MCF 10A (cell line): ENCODE measurements around the gene NFIA. TPM values are rescaled to one million over a fixed set of nuclear protein-coding genes. Genes with fewer than 3 reads are reported as not detected.
A peak's percentile ranks its signal among the peaks of the same experiment; 100 is the strongest.
"Not testable (repeated sequence)": the region's sequence is repeated elsewhere in the genome, so short reads cannot be mapped to it uniquely, and the experiment has no call there.

Experiments
- BruUV-seq: library from RNA; stranded (reverse); fragments of 400-500 nt; replicated peaks from 2 replicates; lab custom pipeline; 2021; lab: Mats Ljungman, UMichigan
- CTCF ChIA-PET: fragments of 300-600 bp; sonication (Branson Sonifier 250); formaldehyde crosslinking; extraction: SDS; loops from one replicate; lab custom pipeline; 2021; ENCODE audit warnings: antibody characterized with exemption, inconsistent platforms; lab: Yijun Ruan, JAX
- POLR2A ChIA-PET: fragments of 300-600, 350-650 bp; sonication (Branson Sonifier 250); formaldehyde crosslinking; extraction: SDS; loops from one replicate; lab custom pipeline; 2020; ENCODE audit warnings: antibody characterized with exemption, inconsistent platforms; lab: Yijun Ruan, JAX
- DNase-seq: peaks from one replicate; pipeline ENCODE4 v3.0.0-alpha.2; 2018; ENCODE audit not compliant: unreplicated experiment
- H3K27ac Mint-ChIP-seq: one replicate; pipeline ENCODE4 v1.8.0; 2022; ENCODE audit warnings: mild to moderate bottlenecking, low read depth, mixed read lengths; ENCODE audit not compliant: unreplicated experiment
- H3K27me3 Mint-ChIP-seq: one replicate; pipeline ENCODE4 v1.8.0; 2022; ENCODE audit warnings: mixed read lengths; ENCODE audit not compliant: insufficient read depth, unreplicated experiment
- H3K36me3 Mint-ChIP-seq: one replicate; pipeline ENCODE4 v1.8.0; 2022; ENCODE audit warnings: mild to moderate bottlenecking, moderate library complexity, mixed read lengths; ENCODE audit not compliant: insufficient read depth, unreplicated experiment
- H3K4me1 Mint-ChIP-seq: one replicate; pipeline ENCODE4 v1.8.0; 2022; ENCODE audit warnings: mixed read lengths; ENCODE audit not compliant: insufficient read depth, unreplicated experiment
- H3K4me3 Mint-ChIP-seq: one replicate; pipeline ENCODE4 v1.8.0; 2022; ENCODE audit warnings: mild to moderate bottlenecking, moderate library complexity, mixed read lengths; ENCODE audit not compliant: unreplicated experiment
- H3K9me3 Mint-ChIP-seq: one replicate; pipeline ENCODE4 v1.8.0; 2022; ENCODE audit warnings: mixed read lengths; ENCODE audit not compliant: unreplicated experiment
- CTCF ChIP-seq: fragments of 200-600 bp; IDR thresholded peaks from one replicate; pipeline ENCODE4 v1.8.0; 2022; ENCODE audit warnings: antibody characterized with exemption, mild to moderate bottlenecking; ENCODE audit not compliant: unreplicated experiment
- intact Hi-C: fragments of 100-400 bp; cut with micrococcal nuclease; formaldehyde crosslinking; loops from 2 replicates; pipeline ENCODE4 v1.14.1; 2022
- total RNA-seq: library from RNA; stranded (reverse); gene quantifications from 2 replicates; pipeline ENCODE4 v1.2.3, GENCODE V29; 2022

The NFIA gene
- total RNA-seq, 1 experiment from 2014 or later: 54.8 TPM

DNA sequence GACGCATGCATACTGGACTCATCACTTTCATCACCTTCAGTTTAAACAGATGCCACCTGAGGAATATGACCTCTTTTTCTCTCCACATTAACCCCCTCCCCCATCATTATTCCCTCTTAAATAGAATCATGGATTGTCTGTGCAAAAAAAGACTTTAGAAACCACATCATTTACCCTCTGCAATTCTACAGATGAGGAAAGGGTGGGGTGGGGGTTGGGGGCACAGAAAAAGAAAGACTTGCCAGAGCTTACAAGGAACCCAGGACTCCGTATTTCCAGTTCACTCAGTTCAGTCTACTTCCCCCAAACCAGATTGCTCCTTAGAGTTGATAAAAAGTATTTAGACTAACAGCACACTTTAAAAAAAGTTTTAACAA lies 26.2 kb upstream of the NFIA start:
- Mint-ChIP-seq H3K36me3 (no peaks in the 10 kb centered on the region), H3K9me3 (no peaks in the 10 kb centered on the region), H3K27ac (no peak overlapping the region), H3K4me1 (peaks cover 16% of the 10 kb centered on the region), H3K4me3 (peak overlapping the region; percentile 86), H3K27me3 (no peaks in the 10 kb centered on the region)
- DNase-seq: no peak
- ChIA-PET CTCF (interaction anchor here (0.9 to 2.0 kb wide), 6 partner anchors 13 to 286 kb away, joined by 3 to 11 read pairs (median 3); no protein-coding TSS in a partner anchor), POLR2A (interaction anchor here (0.5 to 15.8 kb wide), 9 partner anchors 23 to 315 kb away, joined by 3 to 369 read pairs (median 4); partner anchors contain the start of gene NFIA)
- TF ChIP-seq CTCF: no peak
- intact Hi-C loops: loop anchor here (5.0 to 10.0 kb wide), 2 partner anchors 86 to 799 kb away; no protein-coding TSS in a partner anchor
- no TSS peak for BruUV-seq

DNA sequence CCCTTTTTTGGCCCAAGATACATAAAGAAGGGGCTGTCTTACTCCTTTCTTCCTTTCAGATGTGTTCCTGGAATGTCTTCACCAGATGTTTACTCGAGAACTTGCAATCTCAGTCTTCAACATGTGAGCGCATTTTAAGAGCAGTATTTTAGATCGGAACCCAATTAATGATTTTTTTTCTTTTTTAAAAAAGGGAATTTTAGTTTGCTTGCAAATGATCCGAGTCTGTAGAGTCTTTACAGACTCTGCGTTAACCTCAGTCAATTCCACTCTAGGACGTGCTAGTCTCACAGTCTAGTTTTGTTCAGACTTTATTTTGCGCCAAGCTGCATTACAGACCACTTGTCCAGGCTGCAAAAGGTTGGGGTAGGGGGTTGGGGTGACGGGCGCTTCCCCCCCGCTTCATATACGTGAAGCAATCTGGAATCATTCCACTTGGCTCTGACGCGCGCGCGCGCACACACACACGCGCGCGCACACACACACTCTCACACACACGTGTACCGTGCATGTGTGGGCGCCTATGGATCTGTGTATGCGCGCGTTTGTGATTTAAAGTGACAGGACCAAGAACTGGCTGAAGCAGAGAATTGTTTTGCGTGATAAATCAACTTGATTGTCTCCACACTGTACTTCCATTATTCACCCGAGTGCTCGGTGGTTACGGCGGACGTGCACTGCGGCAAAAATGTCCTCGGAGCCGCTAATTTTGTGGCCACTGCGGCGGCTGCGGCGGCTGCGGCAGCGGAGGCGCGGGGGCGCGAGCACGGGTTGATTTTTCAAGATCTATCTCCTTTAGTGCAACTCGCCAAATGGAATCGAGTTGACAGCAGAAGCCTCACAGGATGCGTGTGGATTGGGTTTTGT lies 25.6 kb upstream of the NFIA start:
- POLR2A ChIA-PET: interaction anchor here (0.6 to 15.8 kb wide), 12 partner anchors 12 to 1044 kb away, joined by 3 to 369 read pairs (median 6); partner anchors contain the start of gene NFIA
- no peak for TF ChIP-seq CTCF
- DNase-seq: peak; percentile 63
- Mint-ChIP-seq H3K27ac (peak overlapping the region; percentile 73), H3K36me3 (no peaks in the 10 kb centered on the region), H3K4me1 (peaks cover 14% of the 10 kb centered on the region), H3K27me3 (no peaks in the 10 kb centered on the region), H3K4me3 (peak overlapping the region; percentile 86), H3K9me3 (no peaks in the 10 kb centered on the region)
- intact Hi-C loops: loop anchor here (5.0 to 10.0 kb wide), 2 partner anchors 85 to 798 kb away; no protein-coding TSS in a partner anchor
- no TSS peak for BruUV-seq
- CTCF ChIA-PET: interaction anchor here (0.6 to 2.0 kb wide), 10 partner anchors 15 to 1089 kb away, joined by 3 to 8 read pairs (median 4); no protein-coding TSS in a partner anchor

GRCh38 chr1:61058483-61059245 lies 23.7 kb upstream of the NFIA start:
- CTCF ChIA-PET: interaction anchor here (0.6 to 2.6 kb wide), 14 partner anchors 9 to 717 kb away, joined by 3 to 17 read pairs (median 3); partner anchors contain the start of gene NFIA
- H3K4me1 Mint-ChIP-seq: peaks cover 14% of the 10 kb centered on the region
- peak overlapping the region; percentile 86 for H3K4me3 Mint-ChIP-seq
- DNase-seq: peak; percentile 72
- H3K27me3 Mint-ChIP-seq: no peaks in the 10 kb centered on the region
- H3K9me3 Mint-ChIP-seq: no peaks in the 10 kb centered on the region
- H3K27ac Mint-ChIP-seq: no peak overlapping the region
- intact Hi-C loops: loop anchor here (1.0 to 10.0 kb wide), 3 partner anchors 22 to 796 kb away; no protein-coding TSS in a partner anchor
- POLR2A ChIA-PET: interaction anchor here (0.7 to 15.8 kb wide), 10 partner anchors 9 to 394 kb away, joined by 3 to 369 read pairs (median 8); partner anchors contain the start of gene NFIA
- H3K36me3 Mint-ChIP-seq: no peaks in the 10 kb centered on the region
- no TSS peak for BruUV-seq
- no peak for TF ChIP-seq CTCF

GRCh38 chr1:61061601-61062000 lies 20.8 kb upstream of the NFIA start:
- POLR2A ChIA-PET: interaction anchor here (0.6 to 15.8 kb wide), 2 partner anchors 18 to 403 kb away, joined by 3 to 369 read pairs; partner anchors contain the start of gene NFIA
- H3K27ac Mint-ChIP-seq, H3K4me3 Mint-ChIP-seq, DNase-seq, BruUV-seq, H3K36me3 Mint-ChIP-seq, intact Hi-C loops, H3K9me3 Mint-ChIP-seq, H3K4me1 Mint-ChIP-seq, H3K27me3 Mint-ChIP-seq: not testable (repeated sequence)
- CTCF ChIA-PET: interaction anchor here (0.7 to 0.8 kb wide), 2 partner anchors 9 to 1383 kb away, joined by 3 read pairs; no protein-coding TSS in a partner anchor
